ENCODE data around the gene SLC9A8. TPM values are rescaled to one million over a fixed set of nuclear protein-coding genes. Genes with fewer than 3 reads are reported as not detected.
"Not testable (repeated sequence)": the region's sequence is repeated elsewhere in the genome, so short reads cannot be mapped to it uniquely, and the experiment has no call there.

Gene SLC9A8
- total RNA-seq, 1 donor from 2014 or later: 6.2 TPM

GRCh38 chr20:49768204-49769047 lies 44.2 kb upstream of the SLC9A8 start:
- no peak overlapping the region for H3K4me3 Mint-ChIP-seq (ENCODE audit: unreplicated experiment)
- DNase-seq (ENCODE audit: low read depth) (peak; percentile 90), FAIRE-seq (no peak)
- peaks cover 6% of the 10 kb centered on the region for H3K9me3 Mint-ChIP-seq (ENCODE audit: unreplicated experiment)
- Histone ChIP-seq H3K9me3 (ENCODE audit: insufficient read depth, low read depth, low read length) (no peaks in the 10 kb centered on the region), H3K9ac (ENCODE audit: low read length) (no peak overlapping the region), H3K27me3 (ENCODE audit: insufficient read depth, low read length) (no peaks in the 10 kb centered on the region), H3K4me2 (ENCODE audit: low read length) (peak overlapping the region; percentile 71), H4K20me1 (ENCODE audit: insufficient read depth, low read length) (no peaks in the 10 kb centered on the region), H3K27ac (ENCODE audit: low read depth, low read length) (no peak overlapping the region), H3K79me2 (ENCODE audit: insufficient read depth, low read length) (no peaks in the 10 kb centered on the region), H3K36me3 (ENCODE audit: insufficient read depth, low read length) (no peaks in the 10 kb centered on the region), H2AFZ (ENCODE audit: low read depth, low read length) (no peak overlapping the region), H3K4me3 (ENCODE audit: insufficient read depth, low read depth, low read length) (no peak overlapping the region), H3K4me1 (ENCODE audit: insufficient read depth, low read length) (peaks cover 16% of the 10 kb centered on the region)
- TF ChIP-seq EZH2 (IDR thresholded peaks at IDR 0.05; ENCODE audit: insufficient read depth, low read length) (no peak), CTCF (IDR thresholded peaks at IDR 0.05; ENCODE audit: insufficient read depth, low read depth, low read length) (no peak)
- H3K27me3 Mint-ChIP-seq (ENCODE audit: low read depth, unreplicated experiment): peaks cover 2% of the 10 kb centered on the region
- H3K4me1 Mint-ChIP-seq (ENCODE audit: low read depth, unreplicated experiment): peaks cover 17% of the 10 kb centered on the region
- peak overlapping the region; percentile 50 for H3K27ac Mint-ChIP-seq (ENCODE audit: unreplicated experiment)
- no peaks in the 10 kb centered on the region for H3K36me3 Mint-ChIP-seq (ENCODE audit: low read depth, unreplicated experiment)

- H3K27me3 ChIP-seq (ENCODE audit: insufficient read depth, low read length): no peaks in the 10 kb centered on the region
- Mint-ChIP-seq H3K9me3 (ENCODE audit: unreplicated experiment) (peaks cover 6% of the 10 kb centered on the region), H3K27ac (ENCODE audit: unreplicated experiment) (peak overlapping the region; percentile 27), H3K27me3 (ENCODE audit: low read depth, unreplicated experiment) (peaks cover 2% of the 10 kb centered on the region), H3K4me3 (ENCODE audit: unreplicated experiment) (no peak overlapping the region), H3K36me3 (ENCODE audit: low read depth, unreplicated experiment) (no peaks in the 10 kb centered on the region), H3K4me1 (ENCODE audit: low read depth, unreplicated experiment) (peaks cover 17% of the 10 kb centered on the region)
- no peak for DNase-seq (ENCODE audit: low read depth)
- no peak overlapping the region for H2AFZ ChIP-seq (ENCODE audit: low read depth, low read length)
- peaks cover 16% of the 10 kb centered on the region for H3K4me1 ChIP-seq (ENCODE audit: insufficient read depth, low read length)
- H4K20me1 ChIP-seq (ENCODE audit: insufficient read depth, low read length): no peaks in the 10 kb centered on the region
- H3K9me3 ChIP-seq (ENCODE audit: insufficient read depth, low read depth, low read length): no peaks in the 10 kb centered on the region
- FAIRE-seq: no peak
- TF ChIP-seq EZH2 (IDR thresholded peaks at IDR 0.05; ENCODE audit: insufficient read depth, low read length) (no peak), CTCF (IDR thresholded peaks at IDR 0.05; ENCODE audit: insufficient read depth, low read depth, low read length) (no peak)
- no peaks in the 10 kb centered on the region for H3K79me2 ChIP-seq (ENCODE audit: insufficient read depth, low read length)
- no peak overlapping the region for H3K9ac ChIP-seq (ENCODE audit: low read length)
- H3K27ac ChIP-seq (ENCODE audit: low read depth, low read length): no peak overlapping the region
- no peak overlapping the region for H3K4me3 ChIP-seq (ENCODE audit: insufficient read depth, low read depth, low read length)
- peak overlapping the region; percentile 71 for H3K4me2 ChIP-seq (ENCODE audit: low read length)
- no peaks in the 10 kb centered on the region for H3K36me3 ChIP-seq (ENCODE audit: insufficient read depth, low read length)
Measured at GRCh38 chr20:49769048-49769581, 43.5 kb upstream of the SLC9A8 start.

- DNase-seq (ENCODE audit: low read depth) (no peak), FAIRE-seq (no peak)
- Histone ChIP-seq H2AFZ (ENCODE audit: low read depth, low read length) (no peak overlapping the region), H3K79me2 (ENCODE audit: insufficient read depth, low read length) (no peaks in the 10 kb centered on the region), H3K9ac (ENCODE audit: low read length) (no peak overlapping the region), H3K4me3 (ENCODE audit: insufficient read depth, low read depth, low read length) (no peak overlapping the region), H4K20me1 (ENCODE audit: insufficient read depth, low read length) (no peaks in the 10 kb centered on the region), H3K9me3 (ENCODE audit: insufficient read depth, low read depth, low read length) (no peaks in the 10 kb centered on the region), H3K36me3 (ENCODE audit: insufficient read depth, low read length) (no peaks in the 10 kb centered on the region), H3K27me3 (ENCODE audit: insufficient read depth, low read length) (no peaks in the 10 kb centered on the region), H3K4me2 (ENCODE audit: low read length) (no peak overlapping the region), H3K4me1 (ENCODE audit: insufficient read depth, low read length) (peaks cover 24% of the 10 kb centered on the region), H3K27ac (ENCODE audit: low read depth, low read length) (no peak overlapping the region)
- H3K27me3 Mint-ChIP-seq (ENCODE audit: low read depth, unreplicated experiment): no peaks in the 10 kb centered on the region
- peaks cover 24% of the 10 kb centered on the region for H3K4me1 Mint-ChIP-seq (ENCODE audit: low read depth, unreplicated experiment)
- peaks cover 4% of the 10 kb centered on the region for H3K9me3 Mint-ChIP-seq (ENCODE audit: unreplicated experiment)
- TF ChIP-seq CTCF (IDR thresholded peaks at IDR 0.05; ENCODE audit: insufficient read depth, low read depth, low read length): no peak
- no peak for TF ChIP-seq EZH2 (IDR thresholded peaks at IDR 0.05; ENCODE audit: insufficient read depth, low read length)
- H3K36me3 Mint-ChIP-seq (ENCODE audit: low read depth, unreplicated experiment): no peaks in the 10 kb centered on the region
- no peak overlapping the region for H3K4me3 Mint-ChIP-seq (ENCODE audit: unreplicated experiment)
- H3K27ac Mint-ChIP-seq (ENCODE audit: unreplicated experiment): no peak overlapping the region
Measured at GRCh38 chr20:49770634-49771033, 42.0 kb upstream of the SLC9A8 start.

GRCh38 chr20:49774213-49774612 lies 38.4 kb upstream of the SLC9A8 start:
- not testable (repeated sequence) for FAIRE-seq; DNase-seq (ENCODE audit: low read depth); H3K79me2 ChIP-seq (ENCODE audit: insufficient read depth, low read length); H2AFZ ChIP-seq (ENCODE audit: low read depth, low read length); H3K4me2 ChIP-seq (ENCODE audit: low read length); H3K36me3 Mint-ChIP-seq (ENCODE audit: low read depth, unreplicated experiment); H3K36me3 ChIP-seq (ENCODE audit: insufficient read depth, low read length); H4K20me1 ChIP-seq (ENCODE audit: insufficient read depth, low read length); H3K27me3 ChIP-seq (ENCODE audit: insufficient read depth, low read length); H3K4me3 Mint-ChIP-seq (ENCODE audit: unreplicated experiment); H3K9ac ChIP-seq (ENCODE audit: low read length); H3K27ac Mint-ChIP-seq (ENCODE audit: unreplicated experiment); H3K9me3 ChIP-seq (ENCODE audit: insufficient read depth, low read depth, low read length); H3K27me3 Mint-ChIP-seq (ENCODE audit: low read depth, unreplicated experiment); H3K9me3 Mint-ChIP-seq (ENCODE audit: unreplicated experiment); H3K4me3 ChIP-seq (ENCODE audit: insufficient read depth, low read depth, low read length); H3K27ac ChIP-seq (ENCODE audit: low read depth, low read length)
- peaks cover 23% of the 10 kb centered on the region for H3K4me1 Mint-ChIP-seq (ENCODE audit: low read depth, unreplicated experiment)
- peaks cover 25% of the 10 kb centered on the region for H3K4me1 ChIP-seq (ENCODE audit: insufficient read depth, low read length)

All from astrocyte (in vitro differentiated cells and primary cell).